T follicular helper cell (primary cell): ENCODE measurements around the gene GRM2.

Source experiments
- DNase-seq: peaks from one replicate; pipeline ENCODE4 v3.0.0-alpha.2; 2020; ENCODE audit warnings: low read depth

GRM2 gene

GRCh38 chr3:51680196-51680595 lies 26.7 kb upstream of the GRM2 start:
- no peak for DNase-seq

GRCh38 chr3:51680663-51681230 lies 26.1 kb upstream of the GRM2 start:
- DNase-seq, result no peak

- peak; percentile 22 for DNase-seq
These were observed 25.4 kb upstream of the GRM2 start for GRCh38 chr3:51681453-51681852.

- DNase-seq, result peak; percentile 62
These were observed 24.8 kb upstream of the GRM2 start for GRCh38 chr3:51682079-51682478.

GRCh38 chr3:51682526-51682925 lies 24.3 kb upstream of the GRM2 start:
- DNase-seq, result no peak

GRCh38 chr3:51683566-51683965 lies 23.3 kb upstream of the GRM2 start:
- no peak for DNase-seq

GRCh38 chr3:51684971-51685751 lies 21.7 kb upstream of the GRM2 start:
- no peak for DNase-seq

GRCh38 chr3:51686056-51686455 lies 20.8 kb upstream of the GRM2 start:
- no peak for DNase-seq

GRCh38 chr3:51686512-51687215 lies 20.2 kb upstream of the GRM2 start:
- peak; percentile 65 for DNase-seq

GRCh38 chr3:51687431-51688205 lies 19.2 kb upstream of the GRM2 start:
- DNase-seq, result no peak

GRCh38 chr3:51688206-51688600 lies 18.7 kb upstream of the GRM2 start:
- DNase-seq, result no peak

GRCh38 chr3:51691021-51691420 lies 15.8 kb upstream of the GRM2 start:
- DNase-seq, result no peak

GRCh38 chr3:51691949-51692348 lies 14.9 kb upstream of the GRM2 start:
- no peak for DNase-seq

- no peak for DNase-seq
These were observed 13.9 kb upstream of the GRM2 start for GRCh38 chr3:51692980-51693395.

GRCh38 chr3:51696954-51697353 lies 9.9 kb upstream of the GRM2 start:
- DNase-seq, result no peak

- no peak for DNase-seq
These were observed 8.7 kb upstream of the GRM2 start for GRCh38 chr3:51698209-51698608.

- no peak for DNase-seq
These were observed 6.5 kb upstream of the GRM2 start for GRCh38 chr3:51700403-51700802.

GRCh38 chr3:51702156-51702555 lies 4.7 kb upstream of the GRM2 start:
- no peak for DNase-seq

- DNase-seq, result no peak
These were observed 3.7 kb upstream of the GRM2 start for GRCh38 chr3:51703068-51703760.

GRCh38 chr3:51703761-51704510 lies 2.9 kb upstream of the GRM2 start:
- no peak for DNase-seq

GRCh38 chr3:51704511-51704950 lies 2.3 kb upstream of the GRM2 start:
- no peak for DNase-seq
